Activated CD4-positive, alpha-beta T cell treated with anti-CD3 and anti-CD28 coated beads, Interleukin-2, amount 50 U/mL, for 24 hours (primary cell): ENCODE measurements around the gene IKBIP.
"Not testable (repeated sequence)": the region's sequence is repeated elsewhere in the genome, so short reads cannot be mapped to it uniquely, and the experiment has no call there.

Experiments
- DNase-seq, 2 donors: peaks; one replicate each; pipeline ENCODE4 v3.0.0-alpha.2; 2020; ENCODE audit warnings: low read depth in 1 of 2, low spot score in 1 of 2

The IKBIP gene

DNA sequence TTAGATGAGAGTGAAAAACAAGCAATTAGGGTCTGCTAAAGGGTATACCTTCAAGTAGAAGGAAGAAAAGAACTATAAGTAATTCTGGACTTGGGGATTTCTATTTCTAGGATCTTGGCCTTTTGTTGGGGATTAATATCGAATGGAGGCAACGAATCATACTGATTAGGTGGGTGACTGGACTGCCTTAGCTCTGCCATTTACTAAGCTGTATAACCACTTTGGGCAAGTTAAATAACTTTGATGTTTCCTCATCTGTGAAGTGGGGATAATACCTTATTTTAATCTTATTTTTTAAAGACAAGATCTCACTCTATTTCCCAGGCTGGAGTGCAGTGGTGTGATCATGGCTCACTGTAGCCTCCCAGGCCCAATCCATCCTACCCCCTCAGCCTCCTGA is 6.6 kb downstream of the IKBIP start:
- no peak for DNase-seq

DNA sequence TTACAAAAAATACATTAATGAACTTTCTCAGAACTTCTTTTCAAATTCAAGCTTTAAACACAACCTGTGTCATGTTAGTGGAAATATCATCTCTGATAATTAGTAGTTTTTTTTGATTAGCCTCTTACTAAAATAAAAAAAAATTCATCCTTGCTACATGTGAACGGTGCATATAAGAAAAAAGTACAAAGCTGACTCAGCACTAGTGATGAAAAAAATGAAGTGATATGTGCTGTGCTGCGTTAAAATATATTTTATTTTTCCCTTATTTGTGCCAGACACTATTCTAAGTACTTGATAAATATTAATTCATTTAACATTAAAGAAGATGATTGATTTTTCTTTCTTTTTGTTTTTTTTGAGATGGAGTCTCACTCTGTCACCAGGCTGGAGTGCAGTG is 7.5 kb downstream of the IKBIP start:
- DNase-seq = no peak

DNA sequence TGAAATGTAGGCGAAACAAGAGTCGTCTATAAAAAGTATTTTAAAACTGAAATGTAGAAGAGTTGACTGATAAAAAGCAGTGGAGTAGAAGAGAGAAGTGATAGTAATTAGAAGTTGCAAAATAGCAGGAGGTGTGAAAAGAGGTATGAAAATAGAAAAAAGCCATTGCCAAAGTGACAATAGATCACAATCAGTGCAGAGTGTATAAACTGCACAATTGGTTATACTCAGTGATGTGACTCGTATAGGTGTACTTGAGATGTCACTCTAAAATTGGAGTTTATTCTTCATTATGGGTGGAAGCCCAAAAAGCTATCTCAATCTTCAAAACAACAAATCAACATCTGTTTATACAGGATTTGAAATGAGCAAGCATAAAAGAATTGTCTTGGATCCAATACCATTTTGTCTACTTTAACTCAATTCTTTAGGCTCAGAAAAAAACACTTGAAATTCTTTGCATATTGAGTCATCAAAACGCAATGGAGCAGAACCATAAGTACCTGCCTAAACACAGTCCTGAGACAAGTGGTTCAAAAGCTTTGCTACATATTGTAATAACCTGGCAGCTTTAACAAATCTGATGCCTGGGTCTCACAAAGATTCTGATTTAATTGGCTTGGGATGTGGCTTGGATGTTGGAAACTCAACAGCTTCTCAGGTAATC is 8.8 kb downstream of the IKBIP start:
- no peak for DNase-seq

DNA sequence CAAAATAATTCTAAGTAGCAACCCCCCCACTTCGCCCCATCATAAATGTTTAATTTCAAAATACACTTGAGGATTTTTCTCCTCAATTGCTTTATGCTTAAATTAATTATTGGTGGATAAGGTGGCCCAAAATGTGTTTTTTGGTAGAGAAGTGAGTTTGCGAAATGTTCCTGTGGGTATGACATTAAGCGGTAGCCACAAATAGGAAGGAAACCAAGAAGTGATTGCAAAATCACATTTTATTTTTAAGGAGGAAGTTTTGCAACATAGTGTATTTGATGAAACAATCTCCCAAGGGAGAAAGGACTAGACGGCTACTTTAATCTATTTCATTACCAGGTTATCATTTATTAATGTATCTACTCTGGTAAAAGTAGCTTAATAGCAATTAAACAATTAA is 25.6 kb downstream of the IKBIP start:
- DNase-seq = no peak

DNA sequence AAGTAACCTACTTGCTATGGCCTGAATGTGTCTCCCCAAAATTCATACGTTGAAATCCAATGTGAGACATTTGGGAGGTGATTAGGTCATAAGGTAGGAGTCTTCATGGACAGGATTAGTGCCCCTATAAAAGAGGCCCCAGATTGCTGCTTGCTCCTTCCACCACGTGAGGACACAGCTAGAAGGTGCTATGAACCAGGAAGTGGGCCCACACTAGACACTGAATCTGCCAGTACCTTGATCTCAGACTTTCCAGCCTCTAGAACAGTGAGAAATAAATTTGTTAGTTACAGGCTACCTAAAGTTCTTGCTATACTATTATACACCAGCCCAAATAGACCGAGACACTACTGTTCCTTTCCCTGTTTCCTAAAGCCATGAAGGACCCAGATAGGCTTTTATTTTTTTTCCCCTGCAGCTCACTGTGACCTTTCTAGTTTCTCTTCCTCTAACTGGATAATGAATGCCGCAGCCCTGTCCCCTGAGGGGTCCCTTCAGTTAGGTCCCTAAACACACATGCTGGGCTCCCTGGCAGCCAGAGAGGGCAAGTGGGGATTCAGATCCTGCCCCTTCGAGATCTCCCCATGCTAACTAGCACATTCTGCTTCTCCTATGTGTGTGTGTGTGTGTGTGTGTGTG is 31.8 kb downstream of the IKBIP start:
- no peak for DNase-seq

DNA sequence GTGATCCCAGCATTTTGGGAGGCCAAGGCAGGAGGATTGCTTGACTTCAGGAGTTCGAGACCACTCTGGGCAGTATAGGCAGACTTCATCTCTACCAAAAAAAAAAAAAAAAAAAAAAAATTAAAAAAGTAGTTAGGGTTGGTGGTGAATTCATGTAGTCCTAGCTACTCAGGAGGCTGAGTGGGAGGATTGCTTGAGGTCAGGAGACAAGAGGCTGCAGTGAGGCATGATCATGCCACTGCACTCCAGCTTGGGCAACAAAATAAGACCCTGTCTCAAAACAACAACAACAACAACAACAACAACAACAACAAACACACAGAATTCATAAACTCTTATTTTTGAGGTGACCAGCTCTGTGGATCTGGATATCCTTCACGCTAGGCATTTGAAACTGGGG is 34.0 kb downstream of the IKBIP start:
- no peak for DNase-seq

DNA sequence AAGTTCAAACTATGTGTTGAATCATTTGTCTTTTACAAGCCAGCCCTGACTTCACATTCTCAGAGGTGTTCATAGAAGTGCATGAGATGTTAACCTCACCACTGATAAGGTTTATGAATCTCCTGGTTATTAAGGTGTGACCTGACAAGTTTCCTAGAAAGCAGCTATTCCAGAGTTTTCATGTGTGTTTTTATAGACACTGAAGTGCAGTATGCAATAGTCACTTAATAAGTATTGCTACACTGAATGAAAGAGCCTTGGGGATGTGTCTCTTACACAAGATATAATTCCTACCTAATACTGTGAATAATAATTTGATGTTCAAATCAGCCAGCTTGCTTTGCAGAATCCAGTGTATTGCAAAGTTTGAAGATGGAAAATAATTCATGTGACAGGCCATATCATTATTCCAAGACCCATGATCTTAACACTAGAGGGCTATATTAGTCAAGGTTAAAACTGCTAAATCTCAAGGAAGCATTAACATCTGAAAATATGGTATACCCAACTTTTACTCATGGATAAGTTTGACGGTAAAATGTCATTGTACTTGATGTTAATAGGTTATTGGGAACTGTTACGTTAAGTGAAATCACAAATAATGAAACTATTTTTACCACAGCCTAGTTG is 38.1 kb downstream of the IKBIP start:
- DNase-seq = no peak

DNA sequence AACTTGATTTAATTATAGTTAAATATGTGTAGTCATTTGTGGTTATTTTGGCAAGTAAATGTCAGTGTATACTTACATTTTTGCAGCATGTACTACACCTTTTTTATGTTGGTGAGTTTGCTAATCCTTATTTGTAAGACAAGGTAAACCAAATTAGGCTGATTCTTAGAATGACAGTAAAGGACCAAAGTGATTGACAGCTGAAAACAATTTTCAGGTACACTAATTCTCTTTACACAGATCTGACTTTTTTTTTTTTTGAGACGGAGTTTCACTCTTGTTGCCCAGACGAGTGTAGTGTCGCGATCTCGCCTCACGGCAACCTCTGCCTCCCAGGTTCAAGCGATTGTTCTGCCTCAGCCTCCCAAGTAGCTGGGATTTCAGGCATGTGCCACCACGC is 42.7 kb downstream of the IKBIP start:
- DNase-seq = no peak

DNA sequence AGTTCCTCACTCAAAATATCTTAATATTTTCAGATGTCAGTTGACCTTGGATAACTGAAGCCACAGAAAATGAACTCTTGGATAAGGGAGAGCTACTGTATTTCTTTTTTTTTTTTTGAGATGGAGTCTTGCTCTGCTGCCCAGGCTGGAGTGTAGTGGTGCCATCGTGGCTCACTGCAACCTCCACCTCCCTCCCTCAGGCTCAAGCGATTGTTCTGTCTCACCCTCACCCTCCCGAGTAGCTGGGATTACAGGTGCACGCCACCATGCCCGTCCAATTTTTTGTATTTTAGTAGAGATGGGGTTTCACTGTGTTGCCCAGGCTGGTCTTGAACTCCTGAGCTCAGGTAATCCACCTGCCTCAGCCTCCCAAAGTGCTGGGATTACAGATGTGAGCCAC is 47.3 kb downstream of the IKBIP start:
- DNase-seq = not testable (repeated sequence)

DNA sequence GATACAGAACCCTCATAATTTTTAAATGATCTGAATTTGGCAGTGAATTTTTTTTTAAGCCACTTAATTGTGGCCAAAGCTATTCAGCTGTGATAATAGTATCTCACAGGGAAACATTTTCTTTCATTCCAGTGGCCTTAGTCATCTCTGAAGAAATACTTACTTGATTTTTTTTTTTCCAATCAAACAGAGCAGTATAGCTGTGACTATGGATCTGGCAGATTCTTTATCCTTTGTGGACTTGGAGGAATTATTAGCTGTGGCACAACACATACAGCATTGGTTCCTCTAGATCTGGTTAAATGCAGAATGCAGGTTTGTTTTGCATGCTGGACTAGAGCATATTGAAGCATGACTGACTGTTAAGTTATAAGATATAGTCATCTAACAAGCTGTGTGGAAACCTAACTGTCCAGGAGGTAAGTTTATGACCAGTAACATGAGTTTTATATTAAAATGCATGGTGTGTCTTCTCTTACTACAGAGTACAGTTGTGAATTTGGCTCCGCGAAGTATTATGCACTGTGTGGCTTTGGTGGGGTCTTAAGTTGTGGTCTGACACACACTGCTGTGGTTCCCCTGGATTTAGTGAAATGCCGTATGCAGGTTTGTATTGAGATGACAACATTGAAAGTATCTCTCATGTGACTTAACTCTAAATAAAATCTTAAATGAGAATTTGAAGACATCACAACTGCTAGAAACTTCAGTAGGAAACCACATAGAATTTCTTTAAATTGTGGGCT is 49.2 kb downstream of the IKBIP start:
- DNase-seq = peak in 1 of 2 donors; percentile 14

DNA sequence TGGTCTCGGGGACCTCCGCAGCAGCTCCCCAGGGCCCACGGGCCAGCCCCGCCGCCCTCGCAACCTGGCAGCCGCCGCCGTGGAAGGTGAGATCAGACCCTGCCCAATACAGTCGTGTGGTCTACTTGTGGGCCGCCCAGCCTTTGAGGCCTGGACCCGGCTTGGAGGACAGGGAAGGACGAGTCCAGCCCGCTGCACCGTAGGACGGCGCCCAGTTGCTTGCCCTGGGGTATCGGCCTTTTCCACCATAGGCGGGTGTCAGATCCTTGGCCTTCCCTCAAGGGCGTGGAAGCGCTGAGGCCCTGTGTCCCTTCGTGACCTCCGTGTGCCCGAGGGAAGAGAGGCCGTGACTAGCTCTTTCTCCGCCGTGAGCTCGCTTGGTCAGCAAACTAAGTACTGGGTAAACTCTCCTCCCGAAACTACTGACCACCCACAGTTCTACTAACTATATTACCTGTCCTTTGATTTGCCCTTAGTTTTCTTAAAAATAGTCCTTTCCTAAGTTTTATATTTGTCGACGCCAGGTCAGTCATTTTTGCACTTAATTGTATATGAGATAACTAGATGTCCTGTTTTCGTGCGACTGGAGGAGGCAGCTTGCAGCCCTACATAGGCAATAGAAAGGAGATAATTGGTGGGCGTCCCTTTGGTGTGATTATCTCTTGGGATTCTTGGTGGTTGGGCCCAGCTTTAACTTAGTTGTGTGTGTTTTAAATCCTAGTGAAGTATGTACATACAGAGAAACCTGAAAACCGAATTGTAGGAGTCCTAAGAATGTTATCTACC is 50.3 kb downstream of the IKBIP start:
- no peak for DNase-seq

DNA sequence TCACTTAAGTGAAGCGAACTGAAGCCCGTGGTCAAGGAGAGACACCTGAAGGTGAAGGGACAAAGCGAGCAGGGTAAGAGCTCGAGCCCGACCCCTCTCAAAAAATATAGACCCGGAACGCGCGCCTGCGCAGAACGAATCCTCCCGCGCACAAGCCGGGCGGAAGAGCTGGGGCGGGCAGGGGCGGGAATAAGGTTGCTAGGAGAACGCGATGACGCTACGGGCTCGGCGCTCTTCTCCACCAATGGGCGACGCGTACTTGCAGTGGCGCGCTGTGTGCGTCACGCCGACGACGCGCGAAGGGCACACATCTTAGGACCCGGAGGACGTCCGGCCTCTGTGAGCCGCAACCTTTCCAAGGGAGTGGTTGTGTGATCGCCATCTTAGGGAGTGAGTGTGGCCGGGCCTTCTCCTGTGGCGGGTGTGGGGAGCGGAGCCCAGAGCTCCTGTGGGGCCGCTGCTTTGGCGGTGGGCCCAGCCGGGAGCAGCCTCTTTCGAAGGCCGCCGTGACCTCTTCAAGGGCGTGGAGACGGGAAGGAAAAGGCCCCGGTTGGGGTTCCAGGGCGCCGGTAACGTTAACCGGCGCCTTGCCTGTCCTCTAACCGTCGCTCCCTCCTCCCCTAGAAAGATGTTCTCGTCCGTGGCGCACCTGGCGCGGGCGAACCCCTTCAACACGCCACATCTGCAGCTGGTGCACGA is 51.1 kb downstream of the IKBIP start, which contains the start of gene SLC25A3:
Gene SLC25A3 (plus strand): TSS at position 336 of the 699 bp plus-strand sequence. CDS start 293 bp downstream, at position 629.
- DNase-seq = peak; percentile 85 to 93

DNA sequence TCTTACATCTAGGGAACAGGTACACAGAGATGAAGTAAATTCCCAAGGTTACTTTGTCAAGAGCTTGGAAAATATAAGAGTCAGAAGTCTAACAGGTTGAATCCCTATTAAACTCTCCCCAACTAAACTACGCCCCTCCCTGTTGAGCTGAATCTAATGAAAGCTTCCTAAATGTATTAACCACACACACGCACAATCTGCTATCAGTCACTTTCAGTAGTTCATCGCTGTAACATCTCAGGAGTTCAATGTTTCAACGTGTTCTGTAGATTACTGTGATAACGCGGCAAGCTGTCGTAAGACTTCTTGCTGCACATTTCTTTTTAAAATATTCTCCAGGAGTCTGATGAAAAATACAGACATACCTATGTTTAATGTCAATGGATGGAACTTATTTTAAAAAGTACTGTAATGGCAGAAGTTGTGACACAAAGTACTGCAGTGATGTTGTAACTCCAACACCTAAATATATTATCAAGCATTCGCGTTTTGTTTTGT is 51.7 kb downstream of the IKBIP start:
- DNase-seq = peak in 1 of 2 donors; percentile 11

DNA sequence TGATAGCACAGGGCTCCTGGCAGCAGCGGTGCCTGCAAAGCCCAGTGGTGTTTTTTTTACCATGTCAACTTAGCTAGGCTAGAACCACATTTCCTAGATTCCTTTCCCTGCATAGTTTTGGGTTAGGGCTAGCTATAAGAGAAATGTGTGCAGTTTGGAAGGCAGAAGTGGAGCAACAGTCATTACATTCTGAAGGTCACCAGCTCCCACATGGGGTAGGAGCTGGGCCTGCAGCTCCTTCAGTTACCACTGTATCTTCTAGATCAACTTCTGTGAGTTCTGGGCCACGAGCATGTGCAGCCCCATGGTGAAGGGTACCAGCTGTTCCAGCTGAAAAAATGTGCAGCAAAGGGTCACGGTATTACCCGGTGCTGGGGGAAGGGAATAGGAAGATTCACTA is 53.4 kb downstream of the IKBIP start:
- no peak for DNase-seq

DNA sequence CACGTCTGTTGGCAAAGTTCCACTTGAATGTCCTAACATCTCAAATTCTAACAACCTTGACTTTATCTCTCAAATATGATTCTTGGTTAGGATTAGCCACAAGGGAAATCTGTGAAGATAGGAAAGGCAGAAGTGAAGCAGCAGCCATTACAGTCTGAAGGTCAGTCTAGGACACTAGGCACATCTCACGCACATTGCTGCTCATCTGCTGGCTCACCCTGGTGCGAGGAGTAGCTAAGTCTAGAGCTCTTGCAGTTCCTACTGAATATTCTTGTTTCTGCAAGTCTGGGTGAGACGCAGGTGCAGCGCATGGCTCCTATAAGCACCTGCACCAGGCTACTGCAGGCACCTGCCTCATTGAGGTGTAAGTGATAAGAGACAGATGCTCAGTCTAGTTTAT is 57.5 kb downstream of the IKBIP start:
- no peak for DNase-seq

DNA sequence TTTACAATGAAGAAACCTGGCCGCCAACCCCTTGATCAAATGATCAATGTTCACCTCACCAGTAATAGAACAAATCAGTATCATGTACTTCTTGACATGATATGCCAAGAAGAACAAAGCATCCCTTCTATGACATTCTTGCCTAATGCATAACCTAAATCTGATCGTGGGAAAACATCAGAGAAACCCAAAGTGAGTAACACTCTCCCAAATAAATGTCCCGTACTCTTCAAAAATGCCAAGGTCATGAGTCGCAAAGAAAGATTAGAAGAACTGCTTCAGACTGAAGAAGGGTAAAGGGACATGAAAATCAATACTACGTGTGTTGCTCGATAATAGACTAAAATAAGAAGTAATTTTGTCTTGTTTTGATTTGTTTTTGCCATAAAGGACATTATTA is 62.5 kb downstream of the IKBIP start:
- no peak for DNase-seq

DNA sequence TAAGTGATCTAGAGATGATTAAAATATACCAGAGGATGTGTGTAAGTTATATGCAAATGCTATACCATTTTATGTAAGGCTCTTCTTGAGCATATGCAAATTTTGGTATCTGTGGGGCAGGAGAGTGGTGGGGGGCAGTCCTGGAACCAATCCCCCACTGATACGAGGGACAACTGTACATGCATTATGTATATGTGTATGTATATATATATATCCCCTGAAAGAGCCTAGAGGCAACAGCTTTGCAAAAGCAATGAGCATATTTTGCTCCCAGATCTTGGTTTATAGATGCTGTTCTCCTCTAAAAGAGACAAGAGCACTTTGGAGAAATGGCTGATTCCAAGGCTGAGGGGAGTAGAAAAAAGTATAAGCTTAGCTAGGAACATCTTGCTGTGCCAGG is 63.5 kb downstream of the IKBIP start:
- DNase-seq = no peak

DNA sequence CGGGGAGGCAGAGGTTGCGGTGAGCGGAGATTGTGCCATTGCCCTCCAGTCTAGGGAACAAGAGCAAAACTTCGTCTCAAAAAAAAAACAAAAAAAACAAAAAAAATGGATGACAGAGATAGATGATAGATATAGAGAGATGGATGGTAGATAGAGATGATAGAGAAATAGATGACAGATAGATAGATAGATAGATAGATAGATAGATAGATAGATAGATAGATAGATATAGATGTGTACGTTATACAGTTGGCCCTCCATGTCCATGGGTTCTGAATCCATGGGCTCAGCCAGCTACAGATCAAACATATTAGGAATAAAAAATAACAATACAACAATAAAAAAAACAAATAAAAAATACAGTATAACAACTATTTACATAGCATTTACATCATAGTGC is 63.9 kb downstream of the IKBIP start:
- no peak for DNase-seq

DNA sequence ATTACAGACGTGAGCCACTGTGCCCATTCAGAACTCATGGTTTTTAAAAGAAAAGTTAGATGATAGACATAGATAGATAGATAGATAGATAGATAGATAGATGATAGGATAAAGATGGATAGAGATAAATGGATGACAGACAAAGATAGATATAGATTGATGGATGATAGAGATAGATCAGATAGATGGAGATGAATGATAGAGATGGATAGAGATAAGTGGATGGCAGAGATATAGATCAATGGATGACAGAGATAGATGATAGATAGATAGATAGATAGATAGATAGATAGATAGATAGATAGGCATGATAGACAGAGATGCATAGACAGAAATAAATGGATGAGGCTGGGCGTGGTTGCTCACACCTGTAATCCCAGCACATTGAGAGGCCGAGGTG is 64.8 kb downstream of the IKBIP start:
- no peak for DNase-seq

DNA sequence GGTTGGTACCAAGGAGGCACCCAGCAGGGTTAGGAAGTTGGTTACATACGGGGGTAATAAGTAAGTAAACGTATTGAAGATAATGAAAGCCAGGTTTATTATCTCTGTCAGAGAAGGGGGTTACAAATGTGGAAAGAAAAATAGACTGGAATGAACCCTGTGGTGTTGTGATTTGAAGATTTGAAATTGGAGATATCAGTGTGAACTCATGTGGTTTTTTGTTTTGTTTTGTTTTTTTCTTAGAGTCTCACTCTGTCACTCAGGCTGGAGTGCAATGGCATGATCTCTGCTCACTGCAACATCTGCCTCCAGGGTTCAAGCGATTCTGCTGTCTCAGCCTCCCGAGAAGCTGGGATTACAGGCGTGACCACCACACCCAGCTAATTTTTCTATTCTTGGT is 65.2 kb downstream of the IKBIP start:
- DNase-seq = no peak
